ENCODE measurements around the gene OSBPL1A. TPM values are rescaled to one million over a fixed set of nuclear protein-coding genes. Genes with fewer than 3 reads are reported as not detected.

The OSBPL1A gene
- total and polyA plus RNA-seq, 2 of the 8 experiments (the other 6 are each of a cell fraction or from before 2014, with no cell fraction given) = 53.2 to 74.9 TPM

- no peak overlapping the region for H2BK15ac ChIP-seq (ENCODE audit: low read length)
- no peak for FAIRE-seq
- no peak for TF ChIP-seq ZNF274 (IDR thresholded peaks at IDR 0.05; ENCODE audit: borderline replicate concordance, extremely low read depth, low read length)
- no peak for TF ChIP-seq SP1 (IDR thresholded peaks at IDR 0.05; ENCODE audit: low read depth, low read length)
These were observed 80.3 kb downstream of the OSBPL1A start for GRCh38 chr18:24317370-24317769.

More at GRCh38 chr18:24317370-24317769, 80.3 kb downstream of the OSBPL1A start:
- Histone ChIP-seq H3K27ac (ENCODE audit: low read depth, low read length) (no peak overlapping the region), H3K36me3 (ENCODE audit: control insufficient read depth in 2 of 4, insufficient read depth in 4 of 4, low read length in 3 of 4) (peaks cover 0 to 6% (median 0%) of the 10 kb centered on the region in 4 experiments; a peak in 2 of 8 replicates), H3K14ac (ENCODE audit: insufficient read length) (no peak overlapping the region), H3K4me3 (ENCODE audit: extremely low read depth in 1 of 4, insufficient read depth in 2 of 4, low read depth in 3 of 4, low read length in 4 of 4) (no peak overlapping the region), H3K4ac (replicated peaks; ENCODE audit: insufficient read length, low read depth, low read length) (no peak overlapping the region), H3K23me2 (ENCODE audit: low read depth, low read length) (no peaks in the 10 kb centered on the region), H3K9ac (replicated peaks in 1 of 4; ENCODE audit: extremely low read depth in 1 of 4, low read depth in 3 of 4, low read length in 3 of 4) (no peak overlapping the region), H4K5ac (ENCODE audit: insufficient read length, low read depth, low read length) (no peak overlapping the region), H2AFZ (ENCODE audit: low read length) (no peak overlapping the region), H3K23ac (ENCODE audit: insufficient read length) (no peak overlapping the region), H3K79me1 (ENCODE audit: low read depth, low read length) (no peaks in the 10 kb centered on the region), H4K91ac (replicated peaks; ENCODE audit: insufficient read length, low read length) (no peak overlapping the region), H3K27me3 (replicated peaks in 1 of 4; ENCODE audit: control insufficient read depth in 3 of 4, extremely low read depth in 1 of 4, insufficient read depth in 3 of 4, low read length in 3 of 4) (no peaks in the 10 kb centered on the region), H3K79me2 (ENCODE audit: control insufficient read depth in 1 of 2, insufficient read depth in 2 of 2, low read length in 2 of 2) (no peaks in the 10 kb centered on the region), H4K8ac (ENCODE audit: extremely low read depth, insufficient read depth, low read length) (no peak overlapping the region), H3K56ac (replicated peaks; ENCODE audit: insufficient read length, low read depth, low read length) (no peak overlapping the region), H3K18ac (ENCODE audit: extremely low read depth, low read length) (no peak overlapping the region), H2AK5ac (ENCODE audit: low read depth, low read length) (no peak overlapping the region), H2BK120ac (replicated peaks; ENCODE audit: low read depth, low read length) (no peak overlapping the region), H4K20me1 (replicated peaks in 1 of 2; ENCODE audit: control insufficient read depth in 1 of 2, insufficient read depth in 2 of 2, low read length in 2 of 2) (no peaks in the 10 kb centered on the region), H2BK12ac (ENCODE audit: low read depth, low read length) (no peak overlapping the region), H3K4me1 (replicated peaks in 1 of 4; ENCODE audit: control insufficient read depth in 3 of 4, insufficient read depth in 4 of 4, low read length in 3 of 4) (no peaks in the 10 kb centered on the region), H2BK20ac (ENCODE audit: low read length) (no peak overlapping the region), H3K9me3 (ENCODE audit: insufficient read depth in 2 of 2, low read depth in 1 of 2, low read length in 1 of 2) (no peaks in the 10 kb centered on the region), H3K4me2 (ENCODE audit: insufficient read depth in 1 of 2, low read depth in 2 of 2, low read length in 2 of 2) (no peak overlapping the region), H2BK5ac (ENCODE audit: low read depth, low read length) (no peak overlapping the region)
- ChIA-PET CTCF (ENCODE audit: partially characterized antibody) (no interaction called here), POLR2A (ENCODE audit: partially characterized antibody) (no interaction called here)
- DNase-seq (ENCODE audit: low read depth in 1 of 2, low spot score in 2 of 2) = no peak
